Suppressor macrophage treated with lipopolysaccharide for 4 hours (primary cell): ENCODE data around the gene MAN2B2.
"Not testable (repeated sequence)": the region's sequence is repeated elsewhere in the genome, so short reads cannot be mapped to it uniquely, and the experiment has no call there.

Experiments used
- DNase-seq: peaks from one replicate; pipeline ENCODE4 v3.0.0-alpha.2; 2020

The MAN2B2 gene

GRCh38 chr4:6618386-6619115, 43.6 kb downstream of the MAN2B2 start:
- no peak for DNase-seq

- DNase-seq = no peak
Observed at GRCh38 chr4:6619116-6619465, 44.1 kb downstream of the MAN2B2 start.

GRCh38 chr4:6619466-6620255, 44.7 kb downstream of the MAN2B2 start:
- no peak for DNase-seq

- DNase-seq = no peak
Observed at GRCh38 chr4:6620296-6620695, 45.3 kb downstream of the MAN2B2 start.

- DNase-seq = no peak
Observed at GRCh38 chr4:6620891-6621555, 46.0 kb downstream of the MAN2B2 start.

- DNase-seq = no peak
Observed at GRCh38 chr4:6621556-6621927, 46.6 kb downstream of the MAN2B2 start.

GRCh38 chr4:6622744-6623143, 47.8 kb downstream of the MAN2B2 start:
- no peak for DNase-seq

GRCh38 chr4:6625256-6625655, 50.3 kb downstream of the MAN2B2 start:
- no peak for DNase-seq

GRCh38 chr4:6626066-6626465, 51.1 kb downstream of the MAN2B2 start:
- DNase-seq = no peak

GRCh38 chr4:6627832-6628231, 52.8 kb downstream of the MAN2B2 start:
- no peak for DNase-seq

- not testable (repeated sequence) for DNase-seq
Observed at GRCh38 chr4:6628484-6628883, 53.5 kb downstream of the MAN2B2 start.

- no peak for DNase-seq
Observed at GRCh38 chr4:6632125-6632524, 57.1 kb downstream of the MAN2B2 start.

GRCh38 chr4:6633091-6633906, 58.3 kb downstream of the MAN2B2 start:
- DNase-seq = peak; percentile 63

GRCh38 chr4:6634746-6635145, 59.8 kb downstream of the MAN2B2 start:
- no peak for DNase-seq

- DNase-seq = no peak
Observed at GRCh38 chr4:6639137-6639680, 64.2 kb downstream of the MAN2B2 start.

GRCh38 chr4:6640292-6641163, 65.5 kb downstream of the MAN2B2 start, which contains the start of gene MRFAP1:
TSS of gene MRFAP1 (plus strand) at chr4:6640685. CDS start at chr4:6640863, 178 bp downstream.
- DNase-seq = peak; percentile 96

- DNase-seq = peak; percentile 74
Observed at GRCh38 chr4:6641164-6641970, 66.4 kb downstream of the MAN2B2 start.

GRCh38 chr4:6641971-6642320, 67.0 kb downstream of the MAN2B2 start:
- DNase-seq = no peak

GRCh38 chr4:6643141-6643847, 68.3 kb downstream of the MAN2B2 start:
- no peak for DNase-seq
